ENCODE data around the gene SETBP1.

The SETBP1 gene

GRCh38 chr18:44733069-44733753 lies 52.5 kb downstream of the SETBP1 start:
- no peak for DNase-seq

GRCh38 chr18:44733754-44734465 lies 53.2 kb downstream of the SETBP1 start:
- DNase-seq: no peak

DNA sequence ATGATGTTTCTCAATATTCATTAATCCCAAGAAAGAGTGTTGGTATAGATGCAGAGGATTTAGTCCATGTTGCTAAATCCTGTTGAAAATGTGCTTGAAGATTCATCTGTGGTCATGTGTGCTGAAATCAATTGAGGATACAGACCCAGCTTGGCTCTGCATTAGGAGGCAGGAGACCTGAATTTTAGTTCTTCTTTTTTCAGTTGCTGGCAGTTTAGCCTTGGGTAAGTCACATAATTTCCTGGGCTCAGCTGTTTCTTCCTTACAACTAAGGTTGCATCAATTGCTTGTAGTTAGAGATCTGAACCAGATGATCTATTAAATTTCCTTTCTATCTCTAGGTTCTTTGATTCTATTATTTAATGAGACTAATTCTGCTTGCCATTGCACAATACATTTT lies 54.4 kb downstream of the SETBP1 start:
- no peak for DNase-seq

GRCh38 chr18:44736664-44737380 lies 56.1 kb downstream of the SETBP1 start:
- no peak for DNase-seq

- no peak for DNase-seq
Observed at GRCh38 chr18:44737623-44738022, 56.9 kb downstream of the SETBP1 start.

GRCh38 chr18:44740000-44740399 lies 59.3 kb downstream of the SETBP1 start:
- no peak for DNase-seq

DNA sequence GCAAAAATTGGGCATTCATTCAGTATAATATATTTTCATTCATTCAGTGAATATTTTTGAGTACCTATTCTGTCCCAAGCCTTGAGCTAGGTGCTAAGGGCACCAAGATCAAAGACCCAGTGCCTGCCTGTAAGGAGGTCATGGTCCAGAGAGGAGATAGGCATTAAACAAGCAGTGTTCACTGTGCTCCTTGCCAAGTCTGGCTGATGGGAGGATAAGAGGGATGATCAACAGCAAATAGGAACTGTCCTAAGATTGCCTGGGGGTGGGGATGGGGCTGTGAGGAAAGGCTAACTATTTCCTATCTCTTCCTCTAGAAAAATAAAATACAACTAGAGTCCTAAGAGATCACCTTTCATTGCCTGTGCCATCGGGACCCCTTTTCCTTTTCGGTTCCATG lies 60.4 kb downstream of the SETBP1 start:
- no peak for DNase-seq

DNA sequence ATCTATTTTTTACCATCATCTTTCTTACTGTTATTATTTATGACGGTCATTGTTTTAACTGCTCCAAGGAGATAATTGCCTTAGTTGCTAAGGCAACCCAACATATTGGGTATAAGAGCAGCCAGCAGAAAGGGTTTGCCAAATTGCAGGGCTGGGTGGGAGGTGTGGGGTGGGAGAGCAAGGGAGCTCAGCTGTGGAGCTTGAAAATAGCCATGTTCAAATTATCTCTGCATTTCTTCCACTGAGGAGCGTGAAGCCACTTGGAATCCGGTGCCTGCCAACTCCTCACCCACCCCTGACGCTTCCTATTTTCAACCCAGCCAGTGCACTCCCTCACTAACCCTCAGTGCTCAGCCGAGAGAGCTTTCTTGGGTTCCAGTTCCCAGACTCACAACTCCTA lies 60.8 kb downstream of the SETBP1 start:
- no peak for DNase-seq

GRCh38 chr18:44742126-44742525 lies 61.4 kb downstream of the SETBP1 start:
- DNase-seq: no peak

DNA sequence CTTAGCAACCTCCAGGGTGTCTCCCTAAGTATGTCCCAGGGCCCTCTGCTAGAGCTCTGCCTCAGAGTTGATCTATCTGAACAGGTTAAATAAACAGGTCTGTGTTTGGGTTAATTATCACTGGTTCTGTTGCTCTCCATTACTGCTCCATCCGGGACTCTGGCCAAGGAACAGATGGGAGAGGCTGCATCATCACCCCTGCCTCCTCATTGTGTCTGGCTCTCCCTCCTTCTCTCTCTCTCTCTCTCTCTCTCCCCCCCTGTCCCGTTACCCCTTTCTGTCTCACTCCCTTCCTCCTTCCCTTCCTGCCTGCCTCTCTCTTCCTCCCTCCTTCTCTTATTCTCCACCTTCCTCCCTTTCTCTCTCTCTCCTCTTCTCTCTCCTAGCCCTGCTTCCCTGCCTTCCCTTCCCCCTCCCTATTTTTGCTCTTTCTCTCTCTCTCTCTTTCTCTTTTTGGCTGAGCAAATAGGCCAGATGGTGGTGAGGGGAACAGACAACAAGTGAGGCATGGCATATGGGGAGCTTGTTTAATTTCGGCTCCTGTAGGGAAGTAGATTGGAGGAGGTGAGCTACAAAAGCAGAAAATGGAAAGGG lies 62.1 kb downstream of the SETBP1 start:
- peak; percentile 70 for DNase-seq

DNA sequence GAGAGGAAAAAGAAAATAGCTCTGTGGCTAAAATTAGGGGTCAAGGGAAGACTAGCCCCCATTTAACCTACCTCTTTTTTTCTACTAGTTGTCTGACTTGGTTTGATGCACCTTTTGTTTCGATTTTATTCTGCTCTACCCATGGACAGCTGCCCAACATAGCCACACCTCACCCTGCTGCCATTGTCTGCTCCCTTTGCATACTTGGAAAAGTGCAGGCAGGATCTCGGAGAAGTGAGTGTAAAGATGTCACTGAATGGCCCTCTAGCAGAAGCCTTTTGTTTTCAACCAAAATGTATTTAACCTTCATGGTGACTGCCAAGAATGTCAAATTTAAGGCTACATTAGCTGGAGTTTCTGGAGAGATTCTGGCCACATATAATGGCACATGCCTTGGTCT lies 62.9 kb downstream of the SETBP1 start:
- DNase-seq: no peak

DNA sequence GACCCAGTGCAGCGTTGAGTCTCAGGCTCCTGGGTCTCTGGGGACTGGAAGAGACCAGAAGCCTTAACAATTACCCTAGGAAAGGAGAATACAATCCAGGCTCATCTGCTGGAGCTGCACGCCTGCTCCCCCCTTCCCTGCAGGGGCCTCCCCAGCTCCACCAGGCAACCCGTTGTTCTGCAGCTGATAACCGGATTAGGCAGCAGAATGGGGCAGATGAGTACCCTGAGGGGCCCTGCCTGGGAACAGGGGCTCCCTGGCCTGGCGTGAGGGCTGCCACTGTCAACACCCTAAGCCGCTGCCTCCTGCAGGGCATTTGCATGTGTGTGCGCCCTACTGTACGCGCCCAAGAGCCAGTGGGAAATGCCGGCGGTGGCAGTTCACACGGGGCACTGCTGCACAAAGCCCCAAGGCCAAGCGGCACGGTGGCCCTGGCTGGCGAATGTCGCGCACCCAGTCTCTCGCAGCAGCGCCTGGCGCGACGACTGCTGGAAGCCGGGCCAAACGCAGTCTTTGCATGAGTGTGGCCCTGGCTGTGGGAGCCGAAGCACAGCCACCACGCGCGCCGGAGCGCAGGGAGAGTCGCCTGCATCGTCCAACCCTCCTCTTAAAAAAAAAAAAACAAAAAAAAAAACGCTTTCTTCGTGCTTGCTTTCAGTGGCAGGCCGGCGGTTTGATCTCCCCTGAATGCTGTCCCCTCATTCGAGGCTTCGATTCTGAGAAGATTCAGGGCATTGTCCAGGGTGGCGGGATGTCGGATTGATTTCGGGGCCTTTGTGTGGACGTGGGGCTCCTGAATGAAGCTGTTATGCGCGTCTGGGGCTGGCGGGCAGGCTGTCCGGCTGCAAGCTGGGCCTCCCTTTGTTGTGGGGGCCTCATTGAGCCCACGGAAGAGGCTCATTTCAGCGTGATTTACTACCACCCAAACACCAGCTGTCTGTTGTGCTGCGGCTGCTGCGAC lies 63.8 kb downstream of the SETBP1 start:
- DNase-seq: no peak

DNA sequence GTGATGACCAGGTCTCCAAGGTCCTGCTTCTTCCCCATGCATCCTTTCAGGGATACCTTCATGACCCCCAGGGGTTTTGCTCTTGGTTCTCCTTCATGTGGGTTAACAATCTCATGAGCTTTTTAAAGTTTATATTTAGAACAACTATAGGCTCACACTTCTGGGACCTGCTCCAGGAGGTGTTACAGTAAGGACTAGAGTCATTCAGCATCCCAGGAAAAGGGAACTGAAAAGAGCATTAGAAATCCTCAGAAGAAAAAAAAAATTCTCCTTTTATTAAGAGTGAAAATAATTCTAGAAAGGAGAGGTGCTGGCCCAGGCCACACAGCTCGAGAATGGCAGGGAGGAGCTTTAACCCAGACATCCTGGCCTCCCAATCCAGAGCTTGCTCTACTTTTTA lies 66.5 kb downstream of the SETBP1 start:
- no peak for DNase-seq

GRCh38 chr18:44748582-44748981 lies 67.9 kb downstream of the SETBP1 start:
- no peak for DNase-seq

DNA sequence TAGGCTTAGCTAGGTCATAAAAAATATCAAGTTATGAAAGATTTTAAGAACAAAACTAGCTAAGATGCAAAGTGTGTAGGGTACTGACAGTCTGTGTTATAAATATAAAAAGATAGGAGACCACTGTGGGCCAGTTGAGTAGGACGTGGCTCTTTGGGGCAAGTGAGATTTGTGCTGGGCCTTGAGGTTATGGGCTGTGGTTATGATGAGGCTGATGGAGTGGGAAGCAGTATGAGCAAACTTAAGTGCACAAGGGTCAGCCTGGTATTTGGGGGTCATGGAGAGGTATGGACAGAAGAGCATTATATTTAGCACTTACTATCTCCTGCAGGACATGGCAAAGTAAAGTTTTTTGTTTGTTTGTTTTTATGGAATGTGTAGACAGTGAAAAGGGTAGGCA lies 70.1 kb downstream of the SETBP1 start:
- no peak for DNase-seq

GRCh38 chr18:44754567-44754966 lies 73.9 kb downstream of the SETBP1 start:
- no peak for DNase-seq

- DNase-seq: no peak
Observed at GRCh38 chr18:44758861-44759631, 78.4 kb downstream of the SETBP1 start.

- no peak for DNase-seq
Observed at GRCh38 chr18:44759925-44760342, 79.2 kb downstream of the SETBP1 start.

DNA sequence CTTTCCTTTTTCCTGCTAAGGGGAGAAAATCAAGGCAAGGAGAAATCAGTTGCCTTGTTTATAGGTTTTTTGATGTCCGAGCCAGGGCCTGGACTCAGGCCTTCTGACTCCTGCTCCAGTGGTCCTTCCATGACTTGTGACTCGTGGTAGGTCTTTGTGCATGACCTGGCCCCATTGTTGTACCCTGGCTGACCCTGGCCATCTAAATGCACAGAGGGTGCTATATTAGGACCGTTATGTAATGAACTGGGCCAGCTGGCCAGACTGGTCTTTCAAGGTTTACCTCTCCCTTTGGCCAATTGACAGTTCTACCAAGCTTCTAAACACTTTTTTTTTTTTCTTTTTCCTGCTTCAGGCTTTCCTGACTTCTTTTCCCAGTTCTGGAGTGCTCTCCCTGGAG lies 81.1 kb downstream of the SETBP1 start:
- DNase-seq: no peak

- DNase-seq: no peak
Observed at GRCh38 chr18:44763327-44763726, 82.6 kb downstream of the SETBP1 start.

DNA sequence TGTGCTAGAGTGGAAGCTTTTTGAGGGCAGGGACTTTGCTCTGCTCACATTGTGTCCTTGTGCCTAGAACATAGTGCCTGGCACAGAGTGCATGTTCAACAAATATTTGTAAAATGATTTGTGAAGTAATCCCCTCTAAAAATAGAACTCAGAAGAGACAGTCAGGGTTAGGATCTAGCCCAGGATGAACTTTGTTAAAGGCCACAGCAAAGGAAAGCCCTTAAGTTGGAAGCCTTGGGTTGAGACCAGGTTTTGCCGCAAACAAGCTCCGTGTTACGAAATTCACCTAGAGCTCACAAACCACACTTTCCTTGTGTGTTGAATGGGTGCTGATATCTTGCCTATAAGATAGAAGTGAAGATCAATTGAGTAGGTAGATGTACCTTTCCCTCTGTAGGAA lies 84.2 kb downstream of the SETBP1 start:
- no peak for DNase-seq

DNA sequence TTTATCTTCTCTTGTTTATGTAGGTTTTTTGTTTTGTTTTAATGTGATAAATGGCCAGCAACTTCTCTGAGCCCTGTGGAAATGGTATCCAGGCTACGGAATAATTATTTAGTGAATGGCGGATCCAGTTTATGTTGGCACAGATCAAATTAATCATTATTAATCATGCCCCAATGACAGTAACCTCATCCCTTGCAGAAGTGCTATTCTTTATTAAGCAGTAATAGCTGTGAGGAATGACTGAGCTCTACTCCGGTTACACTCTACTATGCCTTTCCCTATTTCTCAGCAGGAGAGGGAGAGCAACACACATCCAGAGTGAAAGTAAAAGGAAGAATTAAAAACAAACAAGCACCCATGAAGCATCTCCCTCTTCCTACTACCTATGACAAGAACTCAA lies 84.8 kb downstream of the SETBP1 start:
- DNase-seq: no peak

Data from right forelimb (tissue), 1 donor.